Endothelial cell of umbilical vein (primary cell): ENCODE data around the gene LRRC56.

ENCODE experiments used
- EZH2 ChIP-seq: IDR thresholded peaks from 2 replicates; pipeline ENCODE4 v1.6.1; 2012; ENCODE audit warnings: borderline replicate concordance, low read depth, mild to moderate bottlenecking, moderate library complexity, low read length, inconsistent platforms; ENCODE audit not compliant: severe bottlenecking
- FOS ChIP-seq: IDR thresholded peaks from 2 replicates; pipeline ENCODE4 v1.6.1; 2011; ENCODE audit warnings: mild to moderate bottlenecking, low read length, moderate library complexity, borderline replicate concordance; ENCODE audit not compliant: insufficient read depth
- JUN ChIP-seq: IDR thresholded peaks from 2 replicates; pipeline ENCODE4 v1.6.1; 2011; ENCODE audit warnings: borderline replicate concordance, low read depth; ENCODE audit not compliant: insufficient read length, insufficient read depth
- MYC ChIP-seq: IDR thresholded peaks from one replicate; pipeline ENCODE4 v1.6.1; 2011; ENCODE audit warnings: mild to moderate bottlenecking, low read depth, low read length
- POLR2A ChIP-seq: IDR thresholded peaks from 2 replicates; pipeline ENCODE4 v1.6.1; 2012; ENCODE audit warnings: low read depth, mild to moderate bottlenecking, control low read depth, low read length
- POLR2AphosphoS5 ChIP-seq: IDR thresholded peaks from 2 replicates; pipeline ENCODE4 v1.6.1; 2012; ENCODE audit warnings: low read depth, mild to moderate bottlenecking, control low read depth, low read length, moderate library complexity; ENCODE audit not compliant: insufficient read depth
- TF ChIP-seq, protein P1 (sequence below), 2 donors: IDR thresholded peaks; 1 replicate in 1 of 2; 2 replicates in 1 of 2; pipeline ENCODE4 v1.5.1; 2011; ENCODE audit warnings: low read length in 2 of 2, mild to moderate bottlenecking in 2 of 2, moderate library complexity in 2 of 2, control low read depth in 1 of 2, inconsistent platforms in 1 of 2, low read depth in 1 of 2; ENCODE audit not compliant: insufficient read depth in 1 of 2; ENCODE audit errors: extremely low read depth in 1 of 2
- TF ChIP-seq, protein P2 (sequence below): IDR thresholded peaks from 2 replicates; pipeline ENCODE4 v1.6.1; 2011; ENCODE audit not compliant: insufficient read depth, insufficient read length

DNA sequence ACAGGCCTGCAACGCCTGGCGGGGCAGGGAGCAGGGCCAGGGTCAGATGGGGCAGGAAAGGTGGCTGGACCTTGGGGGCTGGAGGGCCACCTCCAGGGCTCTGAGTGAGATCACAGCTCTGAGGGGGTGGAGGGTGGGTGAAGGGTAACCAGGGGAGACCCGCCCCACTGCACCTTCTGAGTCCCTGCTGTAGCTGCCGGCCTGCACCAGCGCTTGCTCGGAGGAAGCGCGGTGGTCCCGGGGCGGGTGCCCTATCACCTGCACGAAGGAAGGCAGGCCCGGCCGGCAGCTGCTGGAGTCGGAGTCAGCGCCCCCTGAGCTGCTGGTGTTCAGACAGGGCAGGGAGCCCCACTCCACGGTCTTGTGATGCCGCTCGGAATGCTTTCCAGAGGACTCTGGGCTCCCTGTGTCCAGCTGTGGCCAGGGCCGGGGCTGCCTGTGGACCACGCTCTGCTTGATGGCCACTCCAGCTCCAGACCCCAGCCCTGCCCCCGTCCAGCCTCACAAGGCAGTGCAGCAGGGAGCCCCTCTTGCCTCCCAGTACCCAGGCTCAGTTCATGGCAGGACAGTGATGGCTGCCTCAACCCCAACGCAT is 19.4 kb downstream of the LRRC56 start:
- TF ChIP-seq POLR2A (no peak), MYC (no peak), EZH2 (no peak), POLR2AphosphoS5 (no peak), JUN (no peak), FOS (no peak)
- TF ChIP-seq, protein P1, sequence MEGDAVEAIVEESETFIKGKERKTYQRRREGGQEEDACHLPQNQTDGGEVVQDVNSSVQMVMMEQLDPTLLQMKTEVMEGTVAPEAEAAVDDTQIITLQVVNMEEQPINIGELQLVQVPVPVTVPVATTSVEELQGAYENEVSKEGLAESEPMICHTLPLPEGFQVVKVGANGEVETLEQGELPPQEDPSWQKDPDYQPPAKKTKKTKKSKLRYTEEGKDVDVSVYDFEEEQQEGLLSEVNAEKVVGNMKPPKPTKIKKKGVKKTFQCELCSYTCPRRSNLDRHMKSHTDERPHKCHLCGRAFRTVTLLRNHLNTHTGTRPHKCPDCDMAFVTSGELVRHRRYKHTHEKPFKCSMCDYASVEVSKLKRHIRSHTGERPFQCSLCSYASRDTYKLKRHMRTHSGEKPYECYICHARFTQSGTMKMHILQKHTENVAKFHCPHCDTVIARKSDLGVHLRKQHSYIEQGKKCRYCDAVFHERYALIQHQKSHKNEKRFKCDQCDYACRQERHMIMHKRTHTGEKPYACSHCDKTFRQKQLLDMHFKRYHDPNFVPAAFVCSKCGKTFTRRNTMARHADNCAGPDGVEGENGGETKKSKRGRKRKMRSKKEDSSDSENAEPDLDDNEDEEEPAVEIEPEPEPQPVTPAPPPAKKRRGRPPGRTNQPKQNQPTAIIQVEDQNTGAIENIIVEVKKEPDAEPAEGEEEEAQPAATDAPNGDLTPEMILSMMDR (IDR thresholded peaks at IDR 0.05; ENCODE audit: extremely low read depth in 1 of 2, insufficient read depth in 1 of 2, low read depth in 1 of 2, low read length in 2 of 2), result no peak
- TF ChIP-seq, protein P2, sequence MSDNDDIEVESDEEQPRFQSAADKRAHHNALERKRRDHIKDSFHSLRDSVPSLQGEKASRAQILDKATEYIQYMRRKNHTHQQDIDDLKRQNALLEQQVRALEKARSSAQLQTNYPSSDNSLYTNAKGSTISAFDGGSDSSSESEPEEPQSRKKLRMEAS, result no peak
